Endothelial cell (in vitro differentiated cells): ENCODE data around the gene EPHX1. TPM values are rescaled to one million over a fixed set of nuclear protein-coding genes. Genes with fewer than 3 reads are reported as not detected.

ENCODE experiments used
- DNase-seq: peaks from one replicate; pipeline ENCODE4 v3.0.0; 2021; ENCODE audit warnings: low spot score
- H3K27ac Mint-ChIP-seq: one replicate; pipeline ENCODE4 v1.8.0; 2021; ENCODE audit warnings: mixed read lengths, inconsistent platforms; ENCODE audit not compliant: unreplicated experiment
- H3K27me3 Mint-ChIP-seq: one replicate; pipeline ENCODE4 v1.8.0; 2021; ENCODE audit warnings: mild to moderate bottlenecking, moderate library complexity, mixed read lengths, inconsistent platforms; ENCODE audit not compliant: unreplicated experiment
- H3K36me3 Mint-ChIP-seq: one replicate; pipeline ENCODE4 v1.8.0; 2021; ENCODE audit warnings: mild to moderate bottlenecking, low read depth, mixed read lengths, inconsistent platforms; ENCODE audit not compliant: unreplicated experiment
- H3K4me1 Mint-ChIP-seq: one replicate; pipeline ENCODE4 v1.8.0; 2021; ENCODE audit warnings: mild to moderate bottlenecking, mixed read lengths, inconsistent platforms; ENCODE audit not compliant: unreplicated experiment
- H3K4me3 Mint-ChIP-seq: one replicate; pipeline ENCODE4 v1.8.0; 2021; ENCODE audit warnings: mild to moderate bottlenecking, mixed read lengths, inconsistent platforms; ENCODE audit not compliant: unreplicated experiment
- H3K9me3 Mint-ChIP-seq: one replicate; pipeline ENCODE4 v1.8.0; 2021; ENCODE audit warnings: mixed read lengths, inconsistent platforms; ENCODE audit not compliant: unreplicated experiment
- total RNA-seq: library from RNA; stranded (reverse); fragmentation: NEBNext Ultra II Directional; extraction: Animal tissue kit (Norgen Biotek cat#: 25700); gene quantifications from one replicate; pipeline ENCODE4 v1.2.1, GENCODE V29; 2021; ENCODE audit not compliant: unreplicated experiment
- TF ChIP-seq, protein P1 (sequence below): fragments of 200-600 bp; sonication (generic); IDR thresholded peaks from one replicate; pipeline ENCODE4 v1.5.0; 2021; ENCODE audit warnings: antibody characterized with exemption; ENCODE audit not compliant: unreplicated experiment

The EPHX1 gene
- total RNA-seq, 1 donor from 2014 or later = 45.0 TPM

DNA sequence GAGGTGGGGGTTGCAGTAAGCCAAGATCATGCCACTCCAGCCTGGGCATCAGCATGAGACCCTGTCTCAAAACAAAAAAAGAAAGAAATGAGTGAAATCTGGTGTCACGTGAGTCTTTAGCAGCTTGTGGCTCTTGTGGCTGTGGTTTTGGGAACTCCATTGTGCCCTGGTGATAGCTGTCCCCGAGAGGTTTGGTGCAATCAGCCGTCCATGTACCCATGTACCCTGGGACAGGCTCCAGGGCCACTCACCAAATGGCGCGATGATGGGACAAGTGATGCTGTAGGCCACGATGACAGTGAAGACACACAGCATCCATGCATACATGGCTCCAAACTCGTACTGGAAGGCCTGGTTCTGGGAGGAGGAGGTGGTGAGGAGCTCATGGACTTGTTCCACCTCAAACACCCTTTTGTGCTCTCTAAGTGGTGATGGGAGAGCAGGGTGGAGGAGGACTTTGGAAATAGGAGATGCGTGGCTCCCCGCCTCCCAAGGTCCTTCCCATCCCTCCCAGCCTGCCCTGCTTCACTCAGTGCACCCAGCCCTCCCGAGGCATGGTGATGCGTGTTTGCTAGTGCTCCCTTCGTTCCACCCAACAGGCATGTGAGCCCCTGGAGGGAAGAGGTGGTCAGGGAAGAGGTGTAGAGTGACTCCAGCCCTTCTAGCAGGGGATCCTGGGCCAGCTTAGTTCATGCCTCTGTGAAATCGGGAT lies 42.6 kb downstream of the EPHX1 start:
- DNase-seq = no peak
- no peaks in the 10 kb centered on the region for H3K9me3 Mint-ChIP-seq
- peaks cover 12% of the 10 kb centered on the region for H3K4me1 Mint-ChIP-seq
- TF ChIP-seq, protein P1, sequence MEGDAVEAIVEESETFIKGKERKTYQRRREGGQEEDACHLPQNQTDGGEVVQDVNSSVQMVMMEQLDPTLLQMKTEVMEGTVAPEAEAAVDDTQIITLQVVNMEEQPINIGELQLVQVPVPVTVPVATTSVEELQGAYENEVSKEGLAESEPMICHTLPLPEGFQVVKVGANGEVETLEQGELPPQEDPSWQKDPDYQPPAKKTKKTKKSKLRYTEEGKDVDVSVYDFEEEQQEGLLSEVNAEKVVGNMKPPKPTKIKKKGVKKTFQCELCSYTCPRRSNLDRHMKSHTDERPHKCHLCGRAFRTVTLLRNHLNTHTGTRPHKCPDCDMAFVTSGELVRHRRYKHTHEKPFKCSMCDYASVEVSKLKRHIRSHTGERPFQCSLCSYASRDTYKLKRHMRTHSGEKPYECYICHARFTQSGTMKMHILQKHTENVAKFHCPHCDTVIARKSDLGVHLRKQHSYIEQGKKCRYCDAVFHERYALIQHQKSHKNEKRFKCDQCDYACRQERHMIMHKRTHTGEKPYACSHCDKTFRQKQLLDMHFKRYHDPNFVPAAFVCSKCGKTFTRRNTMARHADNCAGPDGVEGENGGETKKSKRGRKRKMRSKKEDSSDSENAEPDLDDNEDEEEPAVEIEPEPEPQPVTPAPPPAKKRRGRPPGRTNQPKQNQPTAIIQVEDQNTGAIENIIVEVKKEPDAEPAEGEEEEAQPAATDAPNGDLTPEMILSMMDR = no peak
- peaks cover 7% of the 10 kb centered on the region for H3K27me3 Mint-ChIP-seq
- H3K36me3 Mint-ChIP-seq = peaks cover 56% of the 10 kb centered on the region
- H3K4me3 Mint-ChIP-seq = no peak overlapping the region
- no peak overlapping the region for H3K27ac Mint-ChIP-seq

DNA sequence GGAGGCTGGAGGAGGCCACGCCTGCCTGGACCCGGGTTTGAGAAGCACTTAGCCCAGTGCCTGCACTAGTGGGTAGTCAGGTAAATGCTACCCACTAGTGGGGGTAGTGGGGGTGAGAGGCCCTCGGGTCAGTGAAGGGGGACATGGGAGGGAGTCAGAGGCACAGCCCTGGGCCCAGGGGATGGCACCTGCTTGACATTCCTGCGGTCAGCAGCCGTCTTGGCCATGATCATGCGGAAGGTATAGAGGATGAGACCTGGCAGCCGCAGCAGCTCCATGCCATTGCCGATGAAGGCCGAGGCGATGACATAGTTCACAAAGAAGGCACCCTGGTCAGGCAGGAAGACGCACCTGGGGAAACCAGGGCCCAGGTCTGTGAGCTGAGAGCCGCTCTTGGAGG lies 43.5 kb downstream of the EPHX1 start:
- no peak overlapping the region for H3K4me3 Mint-ChIP-seq
- peaks cover 4% of the 10 kb centered on the region for H3K27me3 Mint-ChIP-seq
- H3K4me1 Mint-ChIP-seq = peaks cover 6% of the 10 kb centered on the region
- H3K9me3 Mint-ChIP-seq = no peaks in the 10 kb centered on the region
- no peak overlapping the region for H3K27ac Mint-ChIP-seq
- peaks cover 50% of the 10 kb centered on the region for H3K36me3 Mint-ChIP-seq
- no peak for DNase-seq
- TF ChIP-seq, protein P1 = no peak

DNA sequence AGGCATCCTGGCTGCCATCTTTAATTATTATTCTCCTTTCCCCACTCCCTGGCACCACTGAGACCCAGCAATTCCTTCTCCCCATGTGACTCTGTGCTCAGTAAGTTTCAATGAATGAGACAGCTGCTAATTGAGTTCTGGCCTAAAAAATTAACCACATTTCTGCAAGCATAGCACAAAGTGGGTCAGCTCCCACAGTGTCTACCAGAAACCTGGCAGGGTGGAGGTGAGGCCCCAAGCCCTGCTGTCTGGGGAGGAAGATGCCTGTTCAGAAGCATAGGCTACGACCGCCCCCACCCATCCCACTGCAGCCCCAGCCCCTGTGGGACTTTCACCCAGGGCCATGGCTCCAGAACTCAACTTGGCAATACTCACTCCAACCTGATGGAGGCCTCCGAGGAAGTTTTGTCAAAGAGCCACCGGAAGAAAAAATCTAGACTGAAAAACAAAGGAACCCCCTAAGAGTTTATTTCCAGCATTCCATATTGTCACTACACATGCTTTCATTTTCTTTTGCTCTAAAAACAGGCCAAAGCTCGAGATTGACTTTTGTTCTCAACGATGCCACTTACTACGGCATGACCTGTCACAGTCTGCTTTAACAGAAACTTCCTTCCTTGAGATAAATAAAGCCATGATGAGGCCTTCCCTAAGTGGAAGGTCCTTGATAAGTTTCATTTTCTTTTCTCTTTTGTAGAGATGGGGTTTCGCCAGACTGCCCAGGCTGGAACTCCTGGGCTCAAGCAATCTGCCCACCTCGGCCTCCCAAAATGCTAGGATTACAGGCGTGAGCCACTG lies 45.8 kb downstream of the EPHX1 start:
- Mint-ChIP-seq H3K9me3 (no peaks in the 10 kb centered on the region), H3K4me3 (no peak overlapping the region), H3K4me1 (no peaks in the 10 kb centered on the region), H3K27me3 (no peaks in the 10 kb centered on the region), H3K27ac (no peak overlapping the region), H3K36me3 (peaks cover 45% of the 10 kb centered on the region)
- TF ChIP-seq, protein P1 = peak; percentile 24
- DNase-seq = no peak

DNA sequence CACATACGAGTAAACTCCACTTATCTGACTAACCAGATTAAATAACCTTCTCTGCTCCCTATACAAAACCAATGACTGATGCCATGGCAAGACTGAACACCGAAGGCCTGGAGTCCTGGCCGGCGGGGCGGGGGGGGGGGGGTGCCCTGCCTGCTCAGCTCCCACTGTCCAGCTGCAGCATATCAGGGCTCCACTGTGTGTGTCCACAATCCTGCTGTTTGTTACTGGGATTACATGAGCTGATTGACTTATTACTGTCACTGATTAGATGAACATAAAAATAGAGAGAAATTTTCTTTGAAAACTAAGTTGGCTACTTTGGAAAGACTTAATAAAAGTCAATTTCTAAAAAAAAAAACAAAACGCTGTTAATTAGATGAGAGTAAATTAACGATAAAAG lies 47.3 kb downstream of the EPHX1 start:
- Mint-ChIP-seq H3K27me3 (peaks cover 7% of the 10 kb centered on the region), H3K4me3 (no peak overlapping the region), H3K4me1 (peaks cover 5% of the 10 kb centered on the region), H3K36me3 (peaks cover 38% of the 10 kb centered on the region), H3K27ac (no peak overlapping the region), H3K9me3 (no peaks in the 10 kb centered on the region)
- no peak for DNase-seq
- TF ChIP-seq, protein P1 = no peak

DNA sequence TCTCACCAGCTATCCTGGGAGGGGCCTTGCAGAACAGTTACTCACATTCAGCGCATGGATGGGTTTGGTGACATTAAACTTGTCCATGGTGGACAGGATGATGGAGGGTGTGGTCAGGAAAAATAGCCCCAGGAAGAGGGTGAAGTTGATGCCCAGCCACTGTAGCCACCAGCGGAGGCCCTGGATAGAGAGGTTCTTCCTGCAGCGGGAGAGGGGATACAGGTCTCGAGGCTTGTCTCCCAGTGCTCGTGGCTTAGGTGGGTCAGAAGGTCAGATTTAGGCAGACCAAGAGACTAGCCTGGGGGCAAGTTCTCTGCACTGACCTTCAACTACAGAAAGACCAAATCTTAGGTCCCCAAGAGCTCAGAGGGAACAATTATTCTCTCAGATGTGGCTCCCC lies 49.2 kb downstream of the EPHX1 start:
- H3K36me3 Mint-ChIP-seq = peaks cover 20% of the 10 kb centered on the region
- TF ChIP-seq, protein P1 = no peak
- H3K27ac Mint-ChIP-seq = no peak overlapping the region
- no peak overlapping the region for H3K4me3 Mint-ChIP-seq
- H3K27me3 Mint-ChIP-seq = peaks cover 10% of the 10 kb centered on the region
- DNase-seq = no peak
- no peaks in the 10 kb centered on the region for H3K9me3 Mint-ChIP-seq
- peaks cover 5% of the 10 kb centered on the region for H3K4me1 Mint-ChIP-seq
